Mucosa of rectum (tissue), 2 donors: ENCODE measurements around the gene SLCO4A1.

ENCODE experiments used
- H3K27ac ChIP-seq, 2 donors: one replicate each; pipeline ENCODE4 v1.7.0; 2013; ENCODE audit warnings: inconsistent platforms in 2 of 2, low read depth in 2 of 2, low read length in 2 of 2
- H3K27me3 ChIP-seq, 2 donors: one replicate each; pipeline ENCODE4 v1.7.0; 2013; ENCODE audit warnings: low read length in 2 of 2; ENCODE audit not compliant: control insufficient read depth in 2 of 2, insufficient read depth in 2 of 2
- H3K36me3 ChIP-seq, 2 donors: one replicate each; pipeline ENCODE4 v1.7.0; 2013; ENCODE audit warnings: low read length in 2 of 2; ENCODE audit not compliant: control insufficient read depth in 2 of 2, insufficient read depth in 2 of 2
- H3K4me1 ChIP-seq, 2 donors: one replicate each; pipeline ENCODE4 v1.7.0; 2013; ENCODE audit warnings: low read length in 2 of 2, mild to moderate bottlenecking in 1 of 2; ENCODE audit not compliant: control insufficient read depth in 2 of 2, insufficient read depth in 2 of 2
- H3K4me3 ChIP-seq, 2 donors: one replicate each; pipeline ENCODE4 v1.7.0; 2013; ENCODE audit warnings: low read length in 2 of 2
- H3K9ac ChIP-seq, 2 donors: one replicate each; pipeline ENCODE4 v1.7.0; 2013; ENCODE audit warnings: low read length in 2 of 2, low read depth in 1 of 2, mild to moderate bottlenecking in 1 of 2
- H3K9me3 ChIP-seq, 2 donors: one replicate each; pipeline ENCODE4 v1.7.0; 2013; ENCODE audit warnings: low read length in 2 of 2; ENCODE audit not compliant: control insufficient read depth in 2 of 2
- donor health status: healthy.
- donor health status: Normal muscosa, but diverticular disease.

The SLCO4A1 gene

GRCh38 chr20:62700261-62700930 is 58.1 kb downstream of the SLCO4A1 start:
- H3K27me3 ChIP-seq, result peaks cover 2 to 4% of the 10 kb centered on the region in 2 donors
- H3K36me3 ChIP-seq, result no peaks in the 10 kb centered on the region
- H3K4me3 ChIP-seq, result no peak overlapping the region
- H3K27ac ChIP-seq, result no peak overlapping the region
- H3K9ac ChIP-seq, result no peak overlapping the region
- peaks cover 3 to 4% of the 10 kb centered on the region in 2 donors for H3K4me1 ChIP-seq
- H3K9me3 ChIP-seq, result no peaks in the 10 kb centered on the region

GRCh38 chr20:62701161-62702012 is 59.1 kb downstream of the SLCO4A1 start:
- Histone ChIP-seq H3K9me3 (no peaks in the 10 kb centered on the region), H3K36me3 (no peaks in the 10 kb centered on the region), H3K9ac (no peak overlapping the region), H3K27ac (no peak overlapping the region), H3K4me3 (no peak overlapping the region), H3K4me1 (peaks cover 3 to 4% of the 10 kb centered on the region in 2 donors), H3K27me3 (peaks cover 2 to 4% of the 10 kb centered on the region in 2 donors)

GRCh38 chr20:62702013-62702300 is 59.7 kb downstream of the SLCO4A1 start:
- Histone ChIP-seq H3K4me3 (no peak overlapping the region), H3K27ac (no peak overlapping the region), H3K9ac (no peak overlapping the region), H3K4me1 (peaks cover 2 to 4% of the 10 kb centered on the region in 2 donors), H3K27me3 (peaks cover 3 to 4% of the 10 kb centered on the region in 2 donors), H3K9me3 (no peaks in the 10 kb centered on the region), H3K36me3 (no peaks in the 10 kb centered on the region)

DNA sequence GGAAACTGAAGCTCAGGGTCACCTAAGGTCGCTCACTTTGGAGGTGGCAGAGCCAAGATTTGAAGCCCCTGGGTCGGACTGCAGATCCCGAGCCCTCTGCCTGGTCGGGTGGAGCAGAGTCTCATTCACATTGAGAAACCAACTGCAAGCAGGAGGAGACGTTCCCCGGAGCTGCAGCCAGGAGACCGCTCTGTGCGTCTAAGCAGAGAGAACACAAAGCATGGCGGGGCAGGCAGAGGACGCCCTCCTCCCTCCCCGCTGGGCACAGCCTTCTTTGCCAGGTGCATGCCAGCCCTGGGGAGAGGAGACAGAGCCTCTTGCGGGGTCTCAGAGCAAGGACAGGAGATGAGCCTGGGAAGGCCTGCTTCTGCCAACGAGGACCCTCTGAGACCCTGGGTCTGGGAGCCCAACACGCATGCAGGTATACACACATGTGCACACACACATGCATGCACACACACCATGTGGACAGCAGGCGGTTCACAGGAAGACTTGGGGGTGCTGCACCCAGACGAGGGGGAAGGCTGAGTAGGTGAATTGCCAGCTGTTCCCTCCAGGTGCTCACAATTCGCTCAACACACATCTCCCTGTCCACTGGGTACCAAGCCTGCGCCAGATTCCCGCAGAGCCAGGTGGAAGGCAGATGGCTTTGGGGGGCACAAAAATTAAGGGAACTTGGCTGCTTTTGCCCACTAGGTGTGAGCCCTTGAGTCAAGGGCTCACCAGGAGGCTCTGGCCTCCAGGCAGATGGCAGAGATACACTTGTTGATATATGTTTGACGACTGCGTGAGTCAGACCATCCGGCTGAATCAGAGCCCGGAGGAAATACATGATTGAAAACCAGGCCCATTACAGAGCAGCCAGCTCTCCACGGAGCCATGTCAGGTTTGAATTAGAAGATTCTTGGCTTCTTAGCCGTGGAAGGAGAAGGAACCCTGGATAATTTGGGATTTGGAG is 60.9 kb downstream of the SLCO4A1 start:
- Histone ChIP-seq H3K27ac (no peak overlapping the region), H3K4me3 (no peak overlapping the region), H3K9ac (no peak overlapping the region), H3K36me3 (no peaks in the 10 kb centered on the region), H3K4me1 (peaks cover 0 to 4% of the 10 kb centered on the region in 2 donors), H3K27me3 (peaks cover 8 to 10% of the 10 kb centered on the region in 2 donors), H3K9me3 (no peaks in the 10 kb centered on the region)

- H3K4me1 ChIP-seq, result peaks cover 0 to 4% of the 10 kb centered on the region in 2 donors
- H3K9ac ChIP-seq, result no peak overlapping the region
- H3K27ac ChIP-seq, result no peak overlapping the region
- no peaks in the 10 kb centered on the region for H3K36me3 ChIP-seq
- no peaks in the 10 kb centered on the region for H3K9me3 ChIP-seq
- no peak overlapping the region for H3K4me3 ChIP-seq
- H3K27me3 ChIP-seq, result peaks cover 10 to 12% of the 10 kb centered on the region in 2 donors
These were observed 61.5 kb downstream of the SLCO4A1 start for GRCh38 chr20:62703853-62704228.

DNA sequence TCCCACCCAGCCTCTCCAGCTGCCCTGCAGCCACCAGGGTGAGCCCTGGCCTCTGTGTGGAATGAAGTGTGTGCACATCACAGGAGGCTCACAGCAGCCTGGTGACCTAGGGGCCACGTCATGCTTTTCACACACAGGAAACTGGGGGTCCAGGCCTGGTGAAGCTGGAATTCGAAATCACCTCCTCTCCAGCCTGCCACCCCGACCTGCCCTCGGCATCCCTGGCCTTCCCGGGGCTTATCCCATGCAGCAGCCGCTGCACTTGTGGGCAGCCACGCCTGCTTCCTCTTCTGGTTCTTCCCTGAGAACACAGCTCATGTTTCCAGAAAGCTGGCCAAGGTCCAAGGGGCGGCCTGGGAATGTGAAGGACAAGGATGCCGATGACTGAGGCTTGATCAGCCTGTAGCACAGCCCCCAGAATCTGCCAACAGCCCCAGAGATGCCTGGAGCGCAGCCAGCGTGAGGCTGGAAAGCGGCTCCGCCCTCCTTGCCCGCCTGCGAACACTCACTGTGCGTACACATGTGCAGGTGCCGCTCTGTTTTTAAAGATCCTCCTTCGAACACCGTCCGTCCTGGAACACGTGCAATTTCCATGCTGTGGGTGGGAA is 62.1 kb downstream of the SLCO4A1 start:
- no peaks in the 10 kb centered on the region for H3K36me3 ChIP-seq
- no peak overlapping the region for H3K4me3 ChIP-seq
- H3K9ac ChIP-seq, result no peak overlapping the region
- H3K27me3 ChIP-seq, result peaks cover 12 to 16% of the 10 kb centered on the region in 2 donors
- peaks cover 0 to 4% of the 10 kb centered on the region in 2 donors for H3K4me1 ChIP-seq
- H3K27ac ChIP-seq, result no peak overlapping the region
- H3K9me3 ChIP-seq, result no peaks in the 10 kb centered on the region

GRCh38 chr20:62705627-62706026 is 63.3 kb downstream of the SLCO4A1 start:
- Histone ChIP-seq H3K4me3 (no peak overlapping the region), H3K27ac (no peak overlapping the region), H3K9me3 (no peaks in the 10 kb centered on the region), H3K36me3 (no peaks in the 10 kb centered on the region), H3K4me1 (peaks cover 0 to 4% of the 10 kb centered on the region in 2 donors), H3K27me3 (peaks cover 18 to 26% of the 10 kb centered on the region in 2 donors), H3K9ac (no peak overlapping the region)

GRCh38 chr20:62706344-62706743 is 64.0 kb downstream of the SLCO4A1 start:
- H3K27ac ChIP-seq, result no peak overlapping the region
- H3K36me3 ChIP-seq, result no peaks in the 10 kb centered on the region
- H3K27me3 ChIP-seq, result peaks cover 22 to 31% of the 10 kb centered on the region in 2 donors
- no peak overlapping the region for H3K9ac ChIP-seq
- no peaks in the 10 kb centered on the region for H3K9me3 ChIP-seq
- no peak overlapping the region for H3K4me3 ChIP-seq
- peaks cover 0 to 4% of the 10 kb centered on the region in 2 donors for H3K4me1 ChIP-seq

DNA sequence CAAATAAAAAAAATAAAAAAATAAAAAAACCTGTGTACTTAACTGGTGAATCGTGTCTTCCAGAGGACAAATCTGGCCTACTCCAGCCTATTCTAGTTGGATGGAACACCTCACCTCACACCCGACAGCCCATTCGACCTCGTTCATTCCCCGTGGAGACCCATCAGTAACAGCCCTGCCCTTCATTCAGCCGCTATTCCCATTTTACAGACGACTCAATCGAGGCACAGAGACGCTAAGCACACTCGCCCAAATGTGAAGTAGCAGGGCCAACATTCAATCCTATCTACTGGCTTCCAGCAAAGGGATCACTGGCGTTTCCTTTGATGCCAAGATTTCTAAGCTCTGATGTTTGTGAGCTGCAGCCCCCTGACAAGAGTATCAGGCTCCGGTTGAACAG is 64.6 kb downstream of the SLCO4A1 start:
- Histone ChIP-seq H3K36me3 (no peaks in the 10 kb centered on the region), H3K9ac (no peak overlapping the region), H3K27me3 (peaks cover 22 to 31% of the 10 kb centered on the region in 2 donors), H3K27ac (no peak overlapping the region), H3K4me3 (no peak overlapping the region), H3K9me3 (no peaks in the 10 kb centered on the region), H3K4me1 (peaks cover 0 to 4% of the 10 kb centered on the region in 2 donors)
